Activated T-cell treated with anti-CD3 and anti-CD28 coated beads for 24 hours (primary cell): ENCODE measurements around the gene TSBP1.

ENCODE experiments used
- DNase-seq: peaks from one replicate; pipeline ENCODE4 v3.0.0-alpha.2; 2020; ENCODE audit warnings: low read depth

TSBP1 gene

GRCh38 chr6:32371803-32372202 lies at the start of gene TSBP1:
Gene TSBP1 (minus strand): TSS chr6:32371903. CDS start chr6:32371706, 197 bp downstream.
- DNase-seq: no peak

GRCh38 chr6:32416036-32416435 lies 44.3 kb upstream of the TSBP1 start:
- DNase-seq: no peak

- peak; percentile 68 for DNase-seq
These were observed 43.9 kb upstream of the TSBP1 start for GRCh38 chr6:32415521-32416019.

- peak; percentile 76 for DNase-seq
These were observed 41.8 kb upstream of the TSBP1 start for GRCh38 chr6:32413427-32414047.

GRCh38 chr6:32411566-32412327 lies 40.0 kb upstream of the TSBP1 start:
- DNase-seq: no peak

- no peak for DNase-seq
These were observed 39.2 kb upstream of the TSBP1 start for GRCh38 chr6:32410906-32411305.

- DNase-seq: no peak
These were observed 35.2 kb upstream of the TSBP1 start, which contains the start of gene BTNL2 for GRCh38 chr6:32406857-32407256. Gene BTNL2 (minus strand): TSS chr6:32407181. CDS start chr6:32407123, 58 bp downstream.

- no peak for DNase-seq
These were observed 34.5 kb upstream of the TSBP1 start for GRCh38 chr6:32406197-32406596.

- no peak for DNase-seq
These were observed 34.0 kb upstream of the TSBP1 start for GRCh38 chr6:32405656-32406055.

GRCh38 chr6:32402812-32403211 lies 31.1 kb upstream of the TSBP1 start:
- no peak for DNase-seq

GRCh38 chr6:32401284-32401963 lies 29.7 kb upstream of the TSBP1 start:
- no peak for DNase-seq

GRCh38 chr6:32397252-32397920 lies 25.7 kb upstream of the TSBP1 start:
- no peak for DNase-seq

- no peak for DNase-seq
These were observed 24.3 kb upstream of the TSBP1 start for GRCh38 chr6:32396028-32396427.

- no peak for DNase-seq
These were observed 22.1 kb upstream of the TSBP1 start for GRCh38 chr6:32393665-32394420.

GRCh38 chr6:32391505-32391904 lies 19.8 kb upstream of the TSBP1 start:
- no peak for DNase-seq

- DNase-seq: no peak
These were observed 16.1 kb upstream of the TSBP1 start for GRCh38 chr6:32387589-32388340.

GRCh38 chr6:32386040-32386439 lies 14.3 kb upstream of the TSBP1 start:
- no peak for DNase-seq

- no peak for DNase-seq
These were observed 11.2 kb upstream of the TSBP1 start for GRCh38 chr6:32382757-32383420.

GRCh38 chr6:32379545-32379944 lies 7.8 kb upstream of the TSBP1 start:
- no peak for DNase-seq
